HG02884 (cell line): ENCODE data around the gene L2HGDH.
"Not testable (repeated sequence)": the region's sequence is repeated elsewhere in the genome, so short reads cannot be mapped to it uniquely, and the experiment has no call there.

Experiments used
- ATAC-seq: cut with Tn5 transposase; IDR thresholded peaks from one replicate; pipeline ENCODE4 v1.9.1; 2021; ENCODE audit warnings: mild to moderate bottlenecking, moderate library complexity; ENCODE audit not compliant: unreplicated experiment

The L2HGDH gene

DNA sequence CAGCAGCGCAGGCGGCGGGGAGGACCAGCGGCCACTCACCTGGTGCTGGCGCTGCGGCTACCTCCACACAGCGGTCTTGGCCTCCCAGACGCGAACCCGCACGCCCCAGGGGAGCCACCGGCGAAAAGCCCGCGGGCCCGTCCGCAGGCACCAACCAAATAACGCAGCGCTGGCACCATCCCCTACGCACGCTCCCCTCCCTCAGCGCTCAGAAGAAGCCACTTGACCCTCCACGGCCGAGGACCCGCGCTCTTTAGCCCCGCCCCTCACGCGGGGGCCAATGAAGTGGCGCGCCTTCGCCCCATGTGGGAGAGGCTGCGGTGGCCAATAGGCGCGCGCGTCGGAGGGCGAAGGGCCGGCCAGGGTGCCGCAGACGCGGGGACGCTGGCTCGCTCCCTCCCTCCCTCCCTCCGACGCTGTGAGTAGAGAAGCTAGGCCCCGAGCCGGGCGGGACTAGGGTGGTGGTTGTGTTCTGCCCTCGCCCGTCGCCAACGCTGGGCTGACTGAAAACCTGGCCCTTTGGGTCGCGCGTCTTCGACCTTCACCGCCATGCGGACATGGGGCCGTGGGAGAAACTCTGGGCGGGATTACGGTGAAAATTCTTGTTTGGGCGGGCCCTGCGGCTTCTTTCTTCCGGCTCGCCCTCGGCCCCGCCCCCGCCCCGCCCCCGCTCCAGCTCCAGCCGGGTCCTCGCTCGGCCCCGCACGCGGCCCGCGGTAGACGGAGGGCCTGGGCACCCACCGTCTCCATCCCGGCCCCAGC is at the start of gene L2HGDH, which contains the start of gene DMAC2L:
L2HGDH (minus strand) TSS at position 258 of the 762 bp plus-strand sequence; CDS start at position 179, 79 bp downstream.
DMAC2L (plus strand) TSS at position 353 of the 762 bp plus-strand sequence. CDS start 9,164 bp downstream, outside the sequence.
- ATAC-seq, result peak; percentile 89

GRCh38 chr14:50360851-50361250 is 48.8 kb upstream of the L2HGDH start:
- ATAC-seq, result no peak

DNA sequence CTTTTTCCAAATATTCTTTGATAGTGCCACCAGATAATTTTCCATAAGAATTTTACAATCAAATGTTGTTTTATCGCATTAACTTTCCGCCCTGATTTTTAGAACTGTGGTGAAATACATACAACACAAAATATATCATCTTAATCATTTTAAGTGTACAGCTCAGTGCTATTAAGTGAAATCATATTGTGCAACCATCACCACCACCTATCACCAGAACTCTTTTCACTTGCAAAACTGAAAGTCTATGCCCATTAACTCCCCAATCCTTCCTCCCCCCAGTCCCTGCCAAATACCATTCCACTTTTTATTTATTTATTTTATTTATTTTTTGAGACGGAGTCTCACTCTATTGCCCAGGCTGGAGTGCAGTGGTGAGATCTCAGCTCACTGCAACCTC is 48.1 kb upstream of the L2HGDH start:
- no peak for ATAC-seq

DNA sequence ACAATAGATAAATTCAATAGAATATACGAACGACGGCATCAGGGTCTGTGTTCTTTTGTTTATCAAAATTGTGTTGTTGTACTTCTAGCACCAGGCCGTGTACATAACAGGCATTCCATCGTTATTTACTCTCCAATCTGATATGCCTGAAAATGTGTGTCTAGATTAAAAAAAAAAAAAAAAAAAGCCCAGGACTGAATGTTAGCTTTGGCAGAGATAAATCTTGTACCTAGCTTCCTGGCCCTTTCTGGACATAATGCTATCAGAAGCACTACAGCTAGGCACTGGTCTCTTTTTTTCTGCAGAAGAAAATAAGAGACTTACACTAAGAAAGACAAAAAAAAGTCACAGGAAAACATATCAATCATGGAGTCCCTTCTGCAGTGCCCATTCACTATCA is 47.6 kb upstream of the L2HGDH start:
- ATAC-seq, result no peak

DNA sequence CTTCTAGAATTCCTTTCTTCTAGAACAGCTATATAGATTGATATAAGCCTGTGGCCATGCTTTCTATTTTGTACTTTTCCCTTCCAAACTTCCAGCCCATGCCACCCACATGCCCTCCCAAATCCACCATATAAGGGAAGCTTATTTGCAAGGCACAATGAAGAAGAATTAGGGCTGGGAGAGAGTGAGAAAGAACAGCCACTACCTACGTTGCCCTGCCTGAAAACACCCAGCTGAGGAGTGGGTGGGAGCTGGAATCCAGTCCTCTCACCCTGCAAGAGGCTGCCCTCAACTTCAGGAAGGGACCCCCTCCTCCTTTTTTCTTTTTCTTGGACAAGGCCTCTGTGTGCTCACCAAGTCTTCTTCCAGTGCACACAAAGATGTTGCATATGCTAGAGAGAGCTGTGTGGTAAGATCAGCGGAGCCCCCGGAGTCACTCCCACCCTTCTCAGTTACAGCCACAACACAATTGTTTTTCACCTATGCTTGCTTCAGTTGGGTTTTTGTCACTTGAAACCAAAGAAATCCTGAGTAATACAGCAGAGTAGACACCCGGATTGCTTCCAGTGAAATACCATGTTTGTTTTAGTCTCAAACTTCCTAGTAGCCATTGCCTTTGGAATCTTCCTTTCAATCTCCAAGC is 45.8 kb upstream of the L2HGDH start:
- no peak for ATAC-seq

GRCh38 chr14:50357124-50357523 is 45.1 kb upstream of the L2HGDH start:
- no peak for ATAC-seq

DNA sequence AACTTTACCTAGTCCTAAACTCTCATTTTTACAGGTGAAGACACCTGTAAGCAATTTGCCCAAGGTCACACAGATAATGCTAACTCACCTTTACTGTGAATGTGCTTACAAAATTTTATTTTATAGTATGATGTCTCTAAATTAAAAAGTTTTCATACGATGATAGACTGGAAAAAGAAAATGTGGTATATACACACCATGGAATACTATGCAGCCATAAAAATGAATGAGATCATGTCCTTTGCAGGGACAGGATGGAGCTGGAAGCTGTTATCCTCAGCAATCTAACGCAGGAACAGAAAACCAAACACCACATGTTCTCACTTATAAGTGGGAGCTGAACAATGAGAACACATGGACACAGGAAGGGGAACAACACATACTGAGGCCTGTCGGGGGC is 44.3 kb upstream of the L2HGDH start:
- not testable (repeated sequence) for ATAC-seq

DNA sequence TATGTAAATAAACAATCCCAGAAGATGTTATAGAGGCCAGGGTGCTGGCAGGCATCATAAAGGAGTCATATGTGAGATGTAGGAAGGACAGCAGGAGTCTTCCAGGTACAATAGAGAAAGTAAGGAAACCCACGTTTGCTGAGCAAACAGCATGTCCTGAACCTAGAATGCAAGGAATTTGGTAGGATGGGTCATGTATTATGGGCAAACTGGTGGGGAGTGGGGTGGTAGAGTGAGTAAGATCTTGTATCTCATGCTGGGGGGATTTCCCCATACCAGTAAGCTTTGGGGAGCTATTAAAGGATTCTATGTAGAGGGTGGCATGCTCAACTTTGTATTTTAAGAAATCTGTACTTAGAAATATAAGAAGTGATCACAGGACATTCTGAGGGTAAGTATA is 43.7 kb upstream of the L2HGDH start:
- no peak for ATAC-seq

DNA sequence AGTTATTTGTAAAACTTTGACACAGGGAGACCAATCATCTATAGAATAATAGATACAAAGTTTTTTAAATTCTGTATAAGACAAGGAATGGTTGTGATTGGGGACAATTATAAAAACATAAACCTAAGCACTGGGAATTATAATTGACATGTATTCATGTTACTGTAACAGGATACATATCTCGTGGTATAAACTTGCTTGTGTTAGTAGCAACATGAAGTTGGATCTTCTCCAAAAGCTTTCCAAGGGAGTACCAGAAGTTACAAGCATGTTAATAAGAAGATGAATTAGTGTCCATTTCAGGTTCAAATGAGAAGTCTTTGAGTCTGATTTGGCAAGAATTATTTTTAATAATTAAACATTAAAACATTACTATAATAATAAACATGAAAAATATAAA is 42.5 kb upstream of the L2HGDH start:
- no peak for ATAC-seq

- ATAC-seq, result no peak
Measured at GRCh38 chr14:50353126-50353525, 41.1 kb upstream of the L2HGDH start.

- no peak for ATAC-seq
Measured at GRCh38 chr14:50352584-50352983, 40.6 kb upstream of the L2HGDH start.

- no peak for ATAC-seq
Measured at GRCh38 chr14:50350975-50351374, 38.9 kb upstream of the L2HGDH start.

DNA sequence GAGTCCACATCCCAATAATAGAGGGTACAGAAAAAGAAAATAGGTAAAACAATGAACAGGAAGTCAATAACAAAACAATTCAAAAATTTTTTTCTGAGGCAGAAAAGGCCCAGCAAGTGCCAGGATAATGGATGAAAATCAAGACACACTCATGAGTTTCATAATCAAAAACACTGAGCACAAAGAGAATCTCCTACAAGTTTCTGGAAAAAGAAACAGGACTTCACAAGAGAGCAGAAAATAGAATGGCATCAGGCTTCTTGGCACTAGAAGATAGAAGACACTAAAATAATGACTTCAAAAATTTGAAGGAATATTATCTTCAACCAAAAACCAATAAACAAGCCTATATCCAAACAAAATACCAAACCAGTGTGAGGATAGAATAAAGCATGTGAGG is 36.9 kb upstream of the L2HGDH start:
- ATAC-seq, result no peak

- ATAC-seq, result no peak
Measured at GRCh38 chr14:50347521-50347920, 35.5 kb upstream of the L2HGDH start.

DNA sequence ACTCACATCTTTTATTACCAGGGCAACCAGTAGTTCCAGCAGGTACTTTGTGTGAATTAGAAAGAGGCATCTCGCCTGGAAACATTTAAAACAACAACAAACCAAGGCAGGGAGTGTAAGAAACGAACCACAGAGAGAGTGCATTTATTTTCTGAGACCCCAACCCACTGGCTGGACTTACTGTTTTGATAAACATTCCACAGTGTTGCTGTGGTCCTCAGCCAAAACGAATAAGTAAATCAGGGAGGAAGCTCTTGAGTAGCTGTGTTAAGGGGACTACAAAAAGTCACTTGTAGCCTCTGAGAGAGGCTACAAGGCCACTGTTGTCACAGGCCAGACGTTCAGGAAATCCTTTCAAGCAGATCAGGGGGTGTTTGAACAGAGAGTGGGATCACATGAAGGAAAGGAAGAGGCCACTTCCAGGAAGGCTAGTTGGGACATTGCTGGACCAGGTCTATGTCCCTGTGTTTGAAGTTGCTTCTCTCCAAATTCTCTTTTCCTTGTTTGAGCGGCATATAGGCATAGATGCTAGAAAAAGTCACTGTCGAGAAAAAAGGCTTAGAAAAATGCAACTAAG is 33.9 kb upstream of the L2HGDH start:
- no peak for ATAC-seq

- no peak for ATAC-seq
Measured at GRCh38 chr14:50344876-50345563, 33.0 kb upstream of the L2HGDH start.

DNA sequence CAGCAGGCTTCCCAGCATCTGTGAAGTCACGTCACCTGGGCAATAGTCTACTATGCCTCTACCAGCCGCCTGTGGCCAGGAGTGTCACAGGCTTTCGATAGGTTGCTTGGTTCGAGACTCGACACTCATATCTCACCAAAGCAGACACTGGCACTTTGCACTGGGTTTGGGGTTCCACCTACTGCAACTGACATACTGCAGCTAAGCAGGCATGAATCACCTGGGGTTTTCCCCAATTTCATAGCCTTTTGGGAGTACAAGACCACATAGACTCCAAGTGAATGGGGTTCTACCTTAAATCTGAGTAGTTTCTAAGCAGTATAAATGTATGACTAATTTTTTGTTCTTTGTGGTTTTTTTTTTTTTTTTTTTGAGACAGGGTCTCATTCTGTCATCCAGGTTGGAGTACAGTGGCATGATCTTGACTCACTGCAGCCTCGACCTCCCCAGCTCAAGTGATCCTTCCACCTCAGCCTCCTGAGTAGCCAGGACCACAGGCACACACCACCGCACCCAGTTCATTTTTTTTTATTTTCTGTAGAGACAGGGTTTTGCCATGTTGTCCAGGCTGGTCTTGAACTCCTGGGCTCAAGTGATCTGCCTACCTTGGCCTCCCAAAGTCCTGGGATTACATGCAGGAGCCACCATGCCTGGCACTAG is 32.2 kb upstream of the L2HGDH start:
- peak; percentile 96 for ATAC-seq

GRCh38 chr14:50343434-50343833 is 31.4 kb upstream of the L2HGDH start:
- no peak for ATAC-seq

DNA sequence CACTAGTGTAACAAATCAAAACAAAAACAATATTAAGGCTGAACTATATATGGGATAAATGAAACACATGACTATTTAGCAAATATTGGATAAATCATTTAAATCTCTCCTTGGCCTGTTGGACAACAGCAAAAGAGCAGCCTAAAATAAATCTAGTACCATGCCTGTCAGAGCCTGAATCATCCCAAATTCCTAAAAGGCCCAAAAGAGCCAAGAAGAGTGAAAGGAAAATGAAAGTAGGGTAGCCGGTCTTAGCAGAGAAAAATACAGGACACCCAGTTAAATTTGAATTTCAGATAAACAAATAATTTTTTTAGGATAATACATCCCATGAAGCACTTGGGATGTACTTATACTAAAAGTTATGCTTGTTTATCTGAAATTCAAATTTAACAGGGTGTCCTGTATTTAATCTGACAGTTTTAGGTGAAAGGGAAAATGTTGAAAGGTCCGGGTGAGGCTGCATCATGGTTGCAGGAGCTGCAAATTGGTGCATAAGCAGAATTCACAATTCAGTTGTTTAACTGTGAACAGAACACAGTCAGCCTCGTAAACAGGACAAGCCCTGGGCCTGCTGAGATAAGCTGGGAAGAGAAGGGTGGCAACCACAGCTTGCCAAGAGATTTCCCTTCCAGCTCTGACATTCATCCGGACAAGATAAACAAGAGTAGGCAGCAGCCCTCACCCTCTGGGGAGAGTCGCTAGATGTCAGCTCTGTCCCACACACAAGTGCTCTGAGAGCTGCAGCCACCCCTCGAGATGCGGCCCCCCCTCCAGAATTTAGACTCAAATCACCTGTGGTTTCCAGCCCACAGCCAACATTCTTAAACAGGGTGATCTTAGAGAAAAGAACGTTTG is 30.4 kb upstream of the L2HGDH start:
- no peak for ATAC-seq

- ATAC-seq, result no peak
Measured at GRCh38 chr14:50340963-50341362, 28.9 kb upstream of the L2HGDH start.
